ENCODE measurements around the gene CWC15.

GRCh38 chr11:94972700-94973098 lies 657 bp downstream of the CWC15 start:
- TF ChIP-seq CTCF (IDR thresholded peaks at IDR 0.05; ENCODE audit: poor library complexity, severe bottlenecking), result no peak
- TF ChIP-seq EZH2 (IDR thresholded peaks at IDR 0.05; ENCODE audit: borderline replicate concordance, insufficient read depth, low read length, poor library complexity, severe bottlenecking), result no peak

All from neural cell (in vitro differentiated cells).